Measurements from ENCODE around the gene TSPO2. TPM values are rescaled to one million over a fixed set of nuclear protein-coding genes. Genes with fewer than 3 reads are reported as not detected.

Gene TSPO2
- total RNA-seq, 1 donor from 2014 or later: not detected

- Histone ChIP-seq H3K9me3 (no peaks in the 10 kb centered on the region), H3K27ac (no peak overlapping the region), H3K36me3 (no peaks in the 10 kb centered on the region), H3K27me3 (no peaks in the 10 kb centered on the region), H3K4me1 (no peaks in the 10 kb centered on the region), H3K4me3 (no peak overlapping the region)
- no peak for DNase-seq (ENCODE audit: extremely low spot score in 2 of 2)
- intact Hi-C loops (cut with DNase I): no loop called here
- TF ChIP-seq CTCF (IDR thresholded peaks at IDR 0.05): no peak
- no peak for TF ChIP-seq POLR2AphosphoS5 (IDR thresholded peaks at IDR 0.05; ENCODE audit: insufficient read depth in 1 of 2, low read depth in 1 of 2)
- no peak for TF ChIP-seq POLR2A (IDR thresholded peaks at IDR 0.05)
These were observed 24.6 kb upstream of the TSPO2 start for GRCh38 chr6:41017663-41018062.

- TF ChIP-seq POLR2A (IDR thresholded peaks at IDR 0.05) (no peak), POLR2AphosphoS5 (IDR thresholded peaks at IDR 0.05; ENCODE audit: insufficient read depth in 1 of 2, low read depth in 1 of 2) (no peak), CTCF (IDR thresholded peaks at IDR 0.05) (no peak)
- Histone ChIP-seq H3K36me3 (no peaks in the 10 kb centered on the region), H3K4me3 (no peak overlapping the region), H3K9me3 (no peaks in the 10 kb centered on the region), H3K27me3 (no peaks in the 10 kb centered on the region), H3K27ac (no peak overlapping the region), H3K4me1 (no peaks in the 10 kb centered on the region)
- intact Hi-C loops (cut with DNase I): no loop called here
- no peak for DNase-seq (ENCODE audit: extremely low spot score in 2 of 2)
These were observed 20.4 kb upstream of the TSPO2 start for GRCh38 chr6:41021832-41022231.

GRCh38 chr6:41022294-41022693 is 20.0 kb upstream of the TSPO2 start:
- no peak for DNase-seq (ENCODE audit: extremely low spot score in 2 of 2)
- H3K4me1 ChIP-seq: peaks cover 3% of the 10 kb centered on the region
- intact Hi-C loops (cut with DNase I): no loop called here
- no peaks in the 10 kb centered on the region for H3K27me3 ChIP-seq
- no peaks in the 10 kb centered on the region for H3K9me3 ChIP-seq
- TF ChIP-seq POLR2AphosphoS5 (IDR thresholded peaks at IDR 0.05; ENCODE audit: insufficient read depth in 1 of 2, low read depth in 1 of 2): no peak
- no peak for TF ChIP-seq POLR2A (IDR thresholded peaks at IDR 0.05)
- TF ChIP-seq CTCF (IDR thresholded peaks at IDR 0.05): no peak
- no peaks in the 10 kb centered on the region for H3K36me3 ChIP-seq
- no peak overlapping the region for H3K27ac ChIP-seq
- no peak overlapping the region for H3K4me3 ChIP-seq

- DNase-seq (ENCODE audit: extremely low spot score in 2 of 2): no peak
- no peak overlapping the region for H3K4me3 ChIP-seq
- H3K36me3 ChIP-seq: no peaks in the 10 kb centered on the region
- intact Hi-C loops (cut with DNase I): no loop called here
- H3K9me3 ChIP-seq: no peaks in the 10 kb centered on the region
- no peak overlapping the region for H3K27ac ChIP-seq
- TF ChIP-seq POLR2AphosphoS5 (IDR thresholded peaks at IDR 0.05; ENCODE audit: insufficient read depth in 1 of 2, low read depth in 1 of 2) (no peak), POLR2A (IDR thresholded peaks at IDR 0.05) (no peak), CTCF (IDR thresholded peaks at IDR 0.05) (no peak)
- peaks cover 10% of the 10 kb centered on the region for H3K4me1 ChIP-seq
- H3K27me3 ChIP-seq: no peaks in the 10 kb centered on the region
These were observed 19.2 kb upstream of the TSPO2 start for GRCh38 chr6:41023114-41023513.

GRCh38 chr6:41025966-41026530 is 16.2 kb upstream of the TSPO2 start:
- H3K4me3 ChIP-seq: no peak overlapping the region
- TF ChIP-seq CTCF (IDR thresholded peaks at IDR 0.05) (no peak), POLR2AphosphoS5 (IDR thresholded peaks at IDR 0.05; ENCODE audit: insufficient read depth in 1 of 2, low read depth in 1 of 2) (no peak), POLR2A (IDR thresholded peaks at IDR 0.05) (no peak)
- no peak overlapping the region for H3K27ac ChIP-seq
- no peak for DNase-seq (ENCODE audit: extremely low spot score in 2 of 2)
- peaks cover 16% of the 10 kb centered on the region for H3K4me1 ChIP-seq
- no peaks in the 10 kb centered on the region for H3K36me3 ChIP-seq
- H3K9me3 ChIP-seq: no peaks in the 10 kb centered on the region
- H3K27me3 ChIP-seq: no peaks in the 10 kb centered on the region
- intact Hi-C loops (cut with DNase I): no loop called here
